Activated naive CD4-positive, alpha-beta T cell treated with anti-CD3 and anti-CD28 coated beads for 36 hours (primary cell): Measurements from ENCODE around the gene NCOA6. TPM values are rescaled to one million over a fixed set of nuclear protein-coding genes. Genes with fewer than 3 reads are reported as not detected.
"Not testable (repeated sequence)": the region's sequence is repeated elsewhere in the genome, so short reads cannot be mapped to it uniquely, and the experiment has no call there.

Source experiments
- CTCF ChIA-PET: fragments of 350-600 bp; sonication (Branson Sonifier 250); formaldehyde crosslinking; loops from one replicate; lab custom pipeline; 2021; ENCODE audit warnings: antibody characterized with exemption; lab: Charles Lee
- DNase-seq: peaks from one replicate; pipeline ENCODE4 v3.0.0-alpha.2; 2020
- H3K27ac Mint-ChIP-seq: one replicate; pipeline ENCODE4 v1.8.0; 2021; ENCODE audit warnings: mild to moderate bottlenecking, mixed read lengths
- H3K27me3 Mint-ChIP-seq: one replicate; pipeline ENCODE4 v1.8.0; 2021; ENCODE audit warnings: low read depth, mixed read lengths
- H3K36me3 Mint-ChIP-seq: one replicate; pipeline ENCODE4 v1.8.0; 2021; ENCODE audit warnings: low read depth, mixed read lengths
- H3K4me1 Mint-ChIP-seq: one replicate; pipeline ENCODE4 v1.8.0; 2021; ENCODE audit warnings: low read depth, mixed read lengths
- H3K4me3 Mint-ChIP-seq: one replicate; pipeline ENCODE4 v1.8.0; 2021; ENCODE audit warnings: mild to moderate bottlenecking, moderate library complexity, mixed read lengths
- H3K9me3 Mint-ChIP-seq: one replicate; pipeline ENCODE4 v1.8.0; 2021; ENCODE audit warnings: mixed read lengths
- intact Hi-C: fragments of 100-400 bp; cut with micrococcal nuclease; formaldehyde crosslinking; loops from one replicate; pipeline ENCODE4 v1.15.1; 2023
- total RNA-seq, 2 experiments: library from RNA; stranded (reverse); gene quantifications; one replicate each; pipeline ENCODE4 v1.2.3, GENCODE V29; 2021

NCOA6 gene
- total RNA-seq, 2 experiments from 2014 or later = 13.9 to 14.1 TPM

DNA sequence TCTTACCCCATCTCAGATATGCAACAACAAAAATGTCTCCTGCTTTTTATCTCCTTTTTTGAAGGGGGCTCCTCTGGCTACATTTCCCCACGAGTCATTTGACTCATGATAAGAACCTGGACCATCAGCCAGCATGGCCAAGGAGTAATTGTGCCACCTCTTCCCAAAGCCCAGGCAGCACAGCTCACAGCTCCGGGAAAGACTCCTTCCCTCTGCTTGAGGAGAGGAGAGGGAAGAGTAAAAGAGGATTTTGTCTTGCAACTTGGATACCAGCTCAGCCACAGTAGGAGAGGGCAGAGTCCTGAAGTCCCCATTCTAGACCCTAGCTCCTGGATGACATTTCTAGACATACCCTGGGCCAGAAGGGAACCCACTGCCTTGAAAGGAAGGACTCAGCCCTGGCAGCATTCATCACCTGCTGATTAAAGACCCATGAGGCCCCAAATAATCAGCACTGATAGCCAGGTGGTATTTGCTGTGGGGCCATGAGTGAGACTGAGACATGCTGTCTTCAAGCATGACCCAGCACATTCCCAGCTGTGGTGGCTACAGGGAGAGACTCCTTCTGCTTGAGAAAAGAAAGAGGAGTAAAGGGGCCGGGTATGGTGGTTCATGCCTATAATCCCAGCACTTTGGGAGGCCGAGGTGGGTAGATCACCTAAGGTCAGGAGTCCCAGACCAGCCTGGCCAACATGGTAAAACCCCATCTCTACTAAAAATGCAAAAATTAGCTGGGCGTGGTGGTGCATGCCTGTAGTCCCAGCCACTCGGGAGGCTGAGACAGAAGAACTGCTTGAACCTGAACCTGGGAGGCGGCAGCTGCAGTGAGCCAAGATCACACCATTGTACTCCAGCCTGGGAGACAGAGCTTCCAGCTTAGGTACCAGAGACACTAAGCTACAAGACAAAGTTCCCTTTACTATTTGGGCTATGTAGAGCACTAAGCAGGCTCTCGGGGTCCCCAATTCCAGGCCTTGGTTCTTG, 28.1 kb downstream of the NCOA6 start:
- Mint-ChIP-seq H3K4me3 (no peak overlapping the region), H3K9me3 (no peaks in the 10 kb centered on the region), H3K27ac (no peak overlapping the region), H3K27me3 (no peaks in the 10 kb centered on the region), H3K4me1 (peaks cover 45% of the 10 kb centered on the region), H3K36me3 (peaks cover 2% of the 10 kb centered on the region)
- CTCF ChIA-PET = interaction anchor here (0.6 to 1.7 kb wide), 5 partner anchors 11 to 413 kb away, joined by 3 to 7 read pairs (median 3); no protein-coding TSS in a partner anchor
- intact Hi-C loops = no loop called here
- DNase-seq = no peak

DNA sequence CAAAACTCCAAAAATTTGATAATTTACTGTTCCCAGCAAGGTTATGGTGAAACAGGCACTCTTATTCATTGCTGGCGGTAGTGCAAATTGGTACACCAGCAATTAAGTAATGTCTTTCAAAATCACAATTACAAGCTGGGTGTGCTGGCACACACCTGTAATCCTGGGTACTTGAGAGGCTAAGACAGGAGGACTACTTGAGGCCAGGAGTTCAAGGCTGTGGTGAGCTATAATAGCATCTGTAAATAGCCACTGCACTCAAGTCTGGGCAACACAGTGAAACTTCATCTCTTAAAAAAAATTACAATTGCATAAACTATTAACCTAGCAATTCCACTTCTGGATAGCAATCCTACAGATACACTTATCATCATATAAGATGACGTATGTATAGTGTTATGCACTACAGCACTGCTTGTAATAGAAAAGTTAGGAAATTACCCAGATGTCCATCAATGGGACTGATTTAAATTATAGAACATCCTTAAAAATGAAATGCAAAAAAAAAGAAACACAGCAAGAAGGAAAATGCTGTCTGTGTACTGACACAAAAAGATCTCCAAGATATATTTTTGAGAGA, 31.4 kb downstream of the NCOA6 start:
- CTCF ChIA-PET = no interaction called here
- no peak overlapping the region for H3K4me3 Mint-ChIP-seq
- H3K27me3 Mint-ChIP-seq = no peaks in the 10 kb centered on the region
- no peak overlapping the region for H3K27ac Mint-ChIP-seq
- no peaks in the 10 kb centered on the region for H3K9me3 Mint-ChIP-seq
- peaks cover 21% of the 10 kb centered on the region for H3K4me1 Mint-ChIP-seq
- peaks cover 3% of the 10 kb centered on the region for H3K36me3 Mint-ChIP-seq
- intact Hi-C loops = no loop called here
- DNase-seq = no peak

DNA sequence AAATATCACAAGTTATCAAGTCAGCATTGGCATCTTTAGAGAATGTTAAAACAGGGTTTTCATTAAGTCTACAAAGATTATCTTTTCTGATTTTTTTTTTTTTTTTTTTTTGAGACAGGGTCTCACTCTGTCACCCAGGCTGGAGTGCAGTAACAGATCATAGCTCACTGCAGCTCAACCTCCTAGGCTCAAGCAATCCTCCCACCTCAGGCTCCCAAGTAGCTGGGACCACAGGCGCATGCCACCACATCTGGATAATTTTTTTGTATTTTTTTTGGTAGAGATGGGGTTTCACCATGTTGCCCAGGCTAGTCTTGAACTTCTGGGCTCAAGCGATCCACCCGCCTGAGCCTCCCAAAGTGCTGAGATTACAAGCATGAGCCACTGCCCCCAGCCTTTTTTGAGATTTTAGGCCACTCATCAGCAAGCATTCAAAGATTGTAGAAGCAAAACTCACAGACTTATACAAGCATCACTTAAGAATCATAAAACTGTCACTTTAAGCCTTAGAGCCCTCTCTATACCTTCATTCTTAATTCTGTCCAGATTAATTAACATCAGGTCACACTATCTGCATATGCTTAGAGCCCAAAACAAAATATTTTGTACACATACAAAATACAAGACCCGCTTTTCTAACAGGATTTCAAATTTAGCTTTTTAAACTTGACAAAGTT, 32.6 kb downstream of the NCOA6 start:
- H3K27ac Mint-ChIP-seq = no peak overlapping the region
- intact Hi-C loops = no loop called here
- no peak overlapping the region for H3K4me3 Mint-ChIP-seq
- H3K4me1 Mint-ChIP-seq = peaks cover 16% of the 10 kb centered on the region
- no peaks in the 10 kb centered on the region for H3K27me3 Mint-ChIP-seq
- H3K9me3 Mint-ChIP-seq = no peaks in the 10 kb centered on the region
- peaks cover 1% of the 10 kb centered on the region for H3K36me3 Mint-ChIP-seq
- CTCF ChIA-PET = interaction anchor here (0.7 kb wide), 1 partner anchor 1223 kb away, joined by 3 read pairs; no protein-coding TSS in a partner anchor
- no peak for DNase-seq

DNA sequence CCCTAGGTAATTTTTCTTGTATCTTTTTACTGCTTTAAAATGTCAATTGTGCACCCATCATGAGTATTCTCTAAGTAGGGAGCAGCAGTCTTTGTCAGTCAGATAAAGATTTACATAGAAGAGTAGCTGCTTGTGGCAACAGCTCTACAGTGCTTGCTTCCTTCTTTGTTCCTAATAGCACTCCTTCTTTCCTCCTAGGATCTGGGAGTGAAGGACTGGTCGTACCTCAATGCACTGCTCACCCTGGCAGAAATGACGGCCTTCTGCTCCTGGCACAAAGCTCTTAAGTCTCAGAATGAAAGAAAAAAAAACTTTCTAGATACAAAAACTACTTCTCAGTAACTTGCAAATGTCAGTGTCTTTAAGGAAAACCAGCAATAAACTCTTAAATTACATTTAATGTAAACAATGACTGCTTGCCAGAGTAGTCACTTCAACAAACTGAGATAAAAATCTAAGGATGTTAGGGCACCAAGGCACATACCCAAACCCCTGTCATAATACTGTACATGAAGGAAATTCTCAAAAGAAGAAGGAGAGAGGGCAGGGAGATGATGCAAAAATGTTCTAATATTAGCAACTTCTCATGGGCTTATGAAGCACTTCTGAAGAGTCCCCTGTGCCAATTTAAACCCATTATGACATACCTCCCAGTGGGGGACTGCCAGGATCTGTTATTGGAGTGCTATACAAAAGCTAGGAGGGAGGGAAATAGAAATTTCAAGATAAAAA, 34.0 kb downstream of the NCOA6 start:
- Mint-ChIP-seq H3K4me1 (peaks cover 14% of the 10 kb centered on the region), H3K36me3 (peaks cover 1% of the 10 kb centered on the region), H3K27me3 (no peaks in the 10 kb centered on the region), H3K4me3 (no peak overlapping the region), H3K9me3 (no peaks in the 10 kb centered on the region), H3K27ac (no peak overlapping the region)
- CTCF ChIA-PET = interaction anchor here (0.6 kb wide), 1 partner anchor 40 kb away, joined by 3 read pairs; no protein-coding TSS in a partner anchor
- no peak for DNase-seq
- intact Hi-C loops = no loop called here

DNA sequence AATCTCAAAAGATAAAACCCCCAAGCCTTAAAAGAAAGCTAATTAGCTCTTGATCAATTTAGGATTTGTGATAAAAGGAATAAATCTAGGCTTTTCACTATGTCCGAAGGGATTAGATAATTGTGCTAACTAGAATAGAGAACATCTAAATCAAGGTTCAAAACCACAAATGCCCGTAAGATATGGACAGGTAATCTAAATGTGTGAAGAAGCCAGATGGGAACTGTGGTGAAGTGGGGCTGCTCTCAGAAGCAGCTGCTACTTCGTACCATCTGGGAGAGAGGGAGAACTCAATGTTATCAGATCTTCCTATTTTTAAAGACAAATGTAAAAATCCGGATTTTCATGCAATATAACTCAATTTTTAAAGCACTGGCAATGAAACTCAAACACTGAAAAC, 44.2 kb downstream of the NCOA6 start:
- Mint-ChIP-seq H3K27me3 (no peaks in the 10 kb centered on the region), H3K36me3 (peaks cover 4% of the 10 kb centered on the region), H3K27ac (no peak overlapping the region), H3K4me3 (no peak overlapping the region), H3K4me1 (no peaks in the 10 kb centered on the region), H3K9me3 (no peaks in the 10 kb centered on the region)
- intact Hi-C loops = no loop called here
- CTCF ChIA-PET = interaction anchor here (3.5 kb wide), 1 partner anchor 12 kb away, joined by 13 read pairs; no protein-coding TSS in a partner anchor
- DNase-seq = no peak

DNA sequence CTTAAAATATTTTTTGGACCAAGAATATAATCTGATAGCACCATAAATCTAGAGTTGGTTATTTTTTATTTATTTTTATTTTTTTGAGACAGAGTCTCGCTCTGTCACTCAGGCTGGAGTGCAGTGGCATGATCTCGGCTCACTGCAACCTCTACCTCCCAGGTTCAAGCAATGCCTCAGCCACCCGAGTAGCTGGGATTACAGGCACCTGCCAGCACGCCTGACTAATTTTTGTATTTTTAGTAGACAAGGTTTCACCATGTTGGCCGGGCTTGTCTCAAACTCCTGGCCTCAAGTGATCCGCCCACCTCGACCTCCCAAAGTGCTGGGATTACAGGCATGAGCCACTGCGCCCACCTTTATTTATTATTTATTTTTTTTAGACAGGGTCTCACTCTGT, 45.2 kb downstream of the NCOA6 start:
- H3K27ac Mint-ChIP-seq, H3K9me3 Mint-ChIP-seq, H3K4me1 Mint-ChIP-seq, H3K4me3 Mint-ChIP-seq, intact Hi-C loops, H3K27me3 Mint-ChIP-seq, DNase-seq, H3K36me3 Mint-ChIP-seq: not testable (repeated sequence)
- CTCF ChIA-PET = interaction anchor here (3.5 kb wide), 1 partner anchor 11 kb away, joined by 13 read pairs; no protein-coding TSS in a partner anchor

DNA sequence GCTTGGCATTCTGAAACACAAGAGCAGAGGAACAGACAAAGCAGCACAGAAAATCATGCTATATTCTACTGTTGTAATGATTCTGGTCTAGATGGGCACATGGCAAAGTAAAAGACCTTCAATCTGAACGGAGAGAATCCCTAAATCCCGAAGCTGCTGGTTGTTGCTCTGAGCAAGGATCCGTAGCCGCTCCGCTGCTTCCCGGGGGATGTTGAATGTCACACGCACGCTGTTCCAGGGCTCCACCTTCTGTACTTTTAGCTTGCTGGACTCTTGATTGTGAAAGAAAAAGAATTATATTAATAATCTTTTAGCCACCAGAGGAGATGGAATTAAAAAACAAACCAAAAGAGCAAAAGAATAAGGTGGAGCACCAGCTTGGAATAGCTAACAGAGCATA, 49.3 kb downstream of the NCOA6 start:
- H3K9me3 Mint-ChIP-seq = no peaks in the 10 kb centered on the region
- H3K4me3 Mint-ChIP-seq = no peak overlapping the region
- no peak overlapping the region for H3K27ac Mint-ChIP-seq
- H3K4me1 Mint-ChIP-seq = no peaks in the 10 kb centered on the region
- peaks cover 16% of the 10 kb centered on the region for H3K36me3 Mint-ChIP-seq
- DNase-seq = no peak
- CTCF ChIA-PET = interaction anchor here (0.6 to 1.3 kb wide), 4 partner anchors 10 to 97 kb away, joined by 3 to 4 read pairs (median 3); partner anchors contain the start of gene GGT7
- H3K27me3 Mint-ChIP-seq = no peaks in the 10 kb centered on the region
- intact Hi-C loops = no loop called here

DNA sequence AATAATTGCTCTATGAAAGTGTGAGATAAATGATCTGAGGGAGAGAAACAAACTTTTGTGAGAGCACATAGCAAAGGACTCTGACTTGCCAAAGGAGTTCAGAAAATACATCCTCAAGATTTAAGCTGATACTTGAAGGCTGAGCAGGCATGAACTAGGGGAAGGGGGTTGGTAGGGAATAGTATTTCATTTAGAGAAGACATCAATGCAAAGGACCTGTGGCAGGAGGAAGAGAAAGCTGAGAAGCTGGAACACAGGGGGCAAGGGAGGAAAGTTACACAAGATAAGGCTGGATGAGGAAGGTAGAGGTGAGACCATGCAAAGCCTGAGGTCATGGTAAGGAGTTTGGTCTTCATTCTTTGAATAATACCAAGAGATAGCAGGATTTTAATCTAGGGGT, 50.6 kb downstream of the NCOA6 start:
- no peak for DNase-seq
- Mint-ChIP-seq H3K4me1 (no peaks in the 10 kb centered on the region), H3K27me3 (no peaks in the 10 kb centered on the region), H3K9me3 (no peaks in the 10 kb centered on the region), H3K27ac (no peak overlapping the region), H3K36me3 (peaks cover 16% of the 10 kb centered on the region), H3K4me3 (no peak overlapping the region)
- CTCF ChIA-PET = interaction anchor here (0.7 kb wide), 1 partner anchor 237 kb away, joined by 3 read pairs; no protein-coding TSS in a partner anchor
- intact Hi-C loops = no loop called here

DNA sequence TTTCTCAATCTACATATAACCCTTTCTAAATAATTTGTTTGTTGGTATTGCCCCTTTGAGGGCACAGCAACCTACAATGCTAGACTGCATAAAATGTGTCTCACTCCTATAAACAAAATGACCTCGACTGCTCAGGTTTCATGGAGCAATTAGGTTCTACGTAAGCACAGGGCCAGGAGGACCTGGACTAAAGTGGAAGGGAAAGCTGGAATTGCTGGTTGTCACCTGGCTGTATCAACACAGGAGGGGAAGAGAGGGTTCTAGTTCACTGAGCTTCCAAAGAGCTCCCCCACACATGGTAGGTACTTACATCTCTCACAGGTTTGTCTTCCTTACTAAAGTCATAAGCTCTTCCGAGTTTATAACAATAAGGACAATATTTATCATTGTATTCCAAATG, 51.0 kb downstream of the NCOA6 start:
- CTCF ChIA-PET = no interaction called here
- no peaks in the 10 kb centered on the region for H3K9me3 Mint-ChIP-seq
- DNase-seq = no peak
- H3K36me3 Mint-ChIP-seq = peaks cover 16% of the 10 kb centered on the region
- no peak overlapping the region for H3K4me3 Mint-ChIP-seq
- no peaks in the 10 kb centered on the region for H3K27me3 Mint-ChIP-seq
- no peaks in the 10 kb centered on the region for H3K4me1 Mint-ChIP-seq
- no peak overlapping the region for H3K27ac Mint-ChIP-seq
- intact Hi-C loops = no loop called here

DNA sequence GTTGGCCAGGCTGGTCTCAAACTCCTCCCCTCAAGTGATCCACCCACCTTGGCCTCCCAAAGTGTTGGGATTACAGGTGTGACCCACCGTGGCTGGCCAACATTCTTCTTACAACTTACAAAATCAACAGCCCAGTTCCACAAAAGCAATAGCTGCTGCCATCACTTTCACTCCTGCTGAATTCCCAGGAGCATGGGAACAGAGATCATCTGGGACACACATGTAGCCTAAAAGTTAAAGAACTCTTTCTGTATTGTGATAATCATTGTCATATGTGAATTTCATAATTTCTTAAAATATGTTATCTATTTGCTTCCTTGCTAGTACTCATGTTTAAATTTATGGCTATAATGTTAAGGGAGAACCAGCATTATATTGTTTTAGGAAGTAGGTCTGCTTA, 51.7 kb downstream of the NCOA6 start:
- intact Hi-C loops = no loop called here
- CTCF ChIA-PET = no interaction called here
- H3K36me3 Mint-ChIP-seq = peaks cover 16% of the 10 kb centered on the region
- no peak for DNase-seq
- no peaks in the 10 kb centered on the region for H3K27me3 Mint-ChIP-seq
- no peaks in the 10 kb centered on the region for H3K9me3 Mint-ChIP-seq
- H3K27ac Mint-ChIP-seq = no peak overlapping the region
- H3K4me3 Mint-ChIP-seq = no peak overlapping the region
- H3K4me1 Mint-ChIP-seq = no peaks in the 10 kb centered on the region

DNA sequence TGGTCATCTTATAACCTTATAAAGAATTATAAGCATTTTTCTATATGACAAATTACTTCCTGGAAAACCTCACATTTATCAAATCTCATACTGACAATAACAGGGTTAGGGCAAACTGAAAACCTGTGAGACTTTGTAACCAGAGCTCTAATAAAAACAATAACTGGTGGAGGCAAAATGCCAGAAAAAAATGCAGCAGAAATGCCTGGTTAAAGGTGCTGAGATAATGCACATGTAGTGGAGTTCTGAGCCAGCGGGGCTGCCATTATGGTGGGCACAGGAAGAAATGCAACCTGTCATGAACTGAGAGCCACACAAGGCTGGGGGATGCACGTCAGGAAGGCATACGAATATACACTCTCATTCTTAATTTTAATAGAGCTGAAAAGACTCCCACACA, 53.0 kb downstream of the NCOA6 start:
- Mint-ChIP-seq H3K27me3 (no peaks in the 10 kb centered on the region), H3K4me1 (no peaks in the 10 kb centered on the region), H3K36me3 (peaks cover 18% of the 10 kb centered on the region), H3K4me3 (no peak overlapping the region), H3K27ac (no peak overlapping the region), H3K9me3 (no peaks in the 10 kb centered on the region)
- CTCF ChIA-PET = interaction anchor here (1.0 kb wide), 1 partner anchor 459 kb away, joined by 3 read pairs; no protein-coding TSS in a partner anchor
- DNase-seq = no peak
- intact Hi-C loops = no loop called here
